GM18502 (cell line): ENCODE measurements around the gene PSAP.
A peak's percentile ranks its signal among the peaks of the same experiment; 100 is the strongest.

ENCODE experiments used
- ATAC-seq: cut with Tn5 transposase; IDR thresholded peaks from one replicate; pipeline ENCODE4 v1.9.1; 2021; ENCODE audit warnings: mild to moderate bottlenecking; ENCODE audit not compliant: unreplicated experiment, poor library complexity

Gene PSAP

GRCh38 chr10:71795248-71795647, 55.8 kb downstream of the PSAP start:
- ATAC-seq = no peak

DNA sequence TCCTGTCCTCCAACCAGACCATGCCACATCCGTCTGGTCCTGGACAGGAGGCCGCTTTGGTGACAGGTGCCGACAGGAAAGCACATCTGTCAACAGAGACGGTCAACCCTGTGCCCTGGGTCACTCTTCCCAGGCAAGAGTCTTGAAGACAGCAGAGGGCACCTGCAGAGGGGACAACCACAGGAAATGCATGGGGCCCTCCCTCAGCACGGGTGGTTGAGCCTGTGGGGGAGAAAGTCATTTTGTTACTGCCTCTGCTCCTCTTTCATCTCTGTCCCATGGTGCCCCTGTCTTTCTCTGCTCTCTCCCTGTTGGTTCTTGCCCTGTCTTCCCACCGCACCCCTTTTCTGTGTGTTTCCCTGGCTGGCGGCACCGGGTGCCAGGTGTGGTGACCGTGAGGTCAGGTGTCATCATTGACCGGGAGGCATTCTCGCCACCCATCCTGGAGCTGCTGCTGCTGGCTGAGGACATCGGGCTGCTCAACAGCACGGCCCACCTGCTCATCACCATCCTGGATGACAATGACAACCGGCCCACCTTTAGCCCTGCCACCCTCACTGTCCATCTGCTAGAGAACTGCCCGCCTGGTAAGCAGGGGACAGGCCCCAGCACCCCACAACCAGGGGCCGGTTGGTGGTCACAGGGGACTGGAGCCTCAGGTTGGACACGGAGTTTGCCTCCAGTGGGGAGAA, 60.2 kb downstream of the PSAP start:
- ATAC-seq = no peak

- ATAC-seq = no peak
Observed at GRCh38 chr10:71789871-71790270, 61.2 kb downstream of the PSAP start.

DNA sequence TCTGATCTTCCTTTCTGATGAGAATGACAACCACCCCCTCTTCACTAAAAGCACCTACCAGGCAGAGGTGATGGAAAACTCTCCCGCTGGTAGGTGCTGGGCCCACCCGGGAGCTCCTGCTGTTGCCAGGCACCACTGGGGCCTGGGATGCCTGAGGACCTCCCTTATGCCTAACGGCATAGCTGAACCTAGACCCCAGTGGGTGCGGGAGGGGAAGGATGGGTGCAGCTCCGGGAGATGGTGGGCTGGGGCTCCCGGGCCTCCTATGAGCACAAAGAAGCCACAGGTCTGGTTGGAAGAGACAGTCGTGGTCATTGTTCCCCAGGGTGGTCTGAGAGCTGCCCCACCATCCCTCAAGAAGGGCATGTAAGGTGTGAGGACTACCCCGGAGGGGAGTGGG, 62.1 kb downstream of the PSAP start:
- ATAC-seq = no peak

DNA sequence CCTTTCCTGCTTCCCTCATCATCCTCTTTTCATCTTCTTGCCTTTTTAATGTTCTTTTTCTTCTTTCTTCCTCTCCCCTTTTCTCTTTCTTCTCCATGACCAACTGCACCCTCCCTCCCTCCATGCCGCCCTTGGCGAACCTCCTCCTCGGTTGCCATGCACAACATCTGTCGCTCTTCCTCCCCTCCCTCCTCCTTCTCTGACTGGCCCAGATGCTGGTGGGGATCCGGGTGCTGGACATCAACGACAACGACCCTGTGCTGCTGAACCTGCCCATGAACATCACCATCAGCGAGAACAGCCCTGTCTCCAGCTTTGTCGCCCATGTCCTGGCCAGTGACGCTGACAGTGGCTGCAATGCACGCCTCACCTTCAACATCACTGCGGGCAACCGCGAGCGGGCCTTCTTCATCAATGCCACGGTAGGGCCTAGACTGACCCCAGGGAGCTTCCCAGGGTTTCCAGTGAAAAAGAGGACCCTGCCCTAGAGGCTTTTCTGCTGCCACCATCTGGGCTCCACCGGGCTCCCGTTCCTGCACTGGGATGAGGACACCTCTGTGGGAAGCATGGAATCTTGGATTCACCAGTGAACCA, 66.3 kb downstream of the PSAP start:
- no peak for ATAC-seq

GRCh38 chr10:71783917-71784678, 67.0 kb downstream of the PSAP start:
- no peak for ATAC-seq

GRCh38 chr10:71782917-71783490, 68.0 kb downstream of the PSAP start:
- no peak for ATAC-seq

- ATAC-seq = no peak
Observed at GRCh38 chr10:71782221-71782916, 68.7 kb downstream of the PSAP start.

GRCh38 chr10:71780719-71781118, 70.3 kb downstream of the PSAP start:
- no peak for ATAC-seq

DNA sequence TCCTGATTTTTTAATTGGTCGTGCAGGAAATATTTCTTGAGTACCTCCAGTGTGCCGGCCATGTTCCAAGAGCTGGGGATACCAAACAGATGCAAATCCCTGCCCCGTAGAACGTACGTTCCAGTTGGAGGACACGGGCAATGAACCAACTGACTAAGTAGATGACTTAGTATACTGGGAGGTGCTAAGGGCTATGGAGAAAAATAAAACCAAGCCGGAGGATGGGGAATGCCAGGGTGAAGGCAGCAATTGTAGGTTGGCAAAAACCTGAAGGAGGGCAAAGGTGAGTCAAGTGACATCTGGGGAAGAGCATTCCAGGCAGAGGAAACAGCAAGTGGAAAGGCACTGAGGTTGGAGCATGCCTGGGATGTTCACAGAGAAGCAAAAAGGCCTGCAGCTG, 70.9 kb downstream of the PSAP start:
- no peak for ATAC-seq

- ATAC-seq = no peak
Observed at GRCh38 chr10:71779641-71780040, 71.4 kb downstream of the PSAP start.

- no peak for ATAC-seq
Observed at GRCh38 chr10:71778071-71778825, 72.8 kb downstream of the PSAP start.

DNA sequence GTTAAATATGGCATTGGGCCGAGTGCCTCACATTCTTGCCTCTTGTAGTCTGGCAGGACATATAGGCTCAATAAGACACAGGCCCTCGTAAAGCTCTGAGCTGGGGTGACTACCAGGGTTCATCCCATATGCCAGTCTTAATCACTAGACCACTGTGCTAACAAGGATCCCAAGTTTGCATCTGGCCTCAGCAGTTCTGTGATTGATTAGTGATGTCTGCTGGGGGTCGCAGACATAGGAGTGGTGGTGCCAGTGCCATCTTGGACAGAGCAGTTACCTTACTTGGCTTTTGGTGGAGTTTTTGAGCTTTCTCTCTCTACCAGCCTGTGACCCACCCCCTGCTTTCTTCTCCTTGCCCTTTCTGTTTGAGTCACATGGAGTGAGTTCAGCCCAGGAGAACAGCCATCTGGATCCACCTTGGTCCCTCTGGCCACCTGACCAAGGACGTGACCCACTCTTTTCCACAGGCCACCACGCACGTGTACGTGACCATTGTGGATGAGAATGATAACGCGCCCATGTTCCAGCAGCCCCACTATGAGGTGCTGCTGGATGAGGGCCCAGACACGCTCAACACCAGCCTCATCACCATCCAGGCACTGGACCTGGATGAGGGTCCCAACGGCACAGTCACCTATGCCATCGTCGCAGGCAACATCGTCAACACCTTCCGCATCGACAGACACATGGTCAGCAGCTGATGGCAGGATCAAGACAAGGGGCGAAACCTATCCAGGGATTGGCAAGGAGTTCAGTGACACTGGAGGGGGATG, 73.7 kb downstream of the PSAP start:
- no peak for ATAC-seq

DNA sequence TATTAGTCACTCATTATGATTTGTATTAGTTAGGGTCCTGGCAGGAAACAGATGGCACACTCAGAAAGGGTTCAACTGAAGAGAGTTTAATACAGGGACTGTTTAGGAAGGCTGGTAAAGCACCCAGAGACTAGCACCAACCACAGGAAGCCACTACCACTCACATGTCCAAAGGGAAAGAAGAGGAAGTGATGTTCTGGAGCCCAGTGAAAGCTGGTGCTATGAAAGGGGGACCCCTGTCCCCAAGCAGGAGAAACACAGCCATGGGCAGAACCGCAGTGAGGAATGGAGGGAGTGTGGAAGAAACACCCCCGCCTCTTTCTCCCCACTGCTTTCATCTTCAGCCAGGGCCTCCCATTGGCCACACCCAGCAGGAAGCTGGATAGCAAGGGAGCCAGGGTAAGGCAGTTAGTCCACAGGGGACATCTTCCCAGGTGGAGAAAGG, 74.5 kb downstream of the PSAP start:
- no peak for ATAC-seq

GRCh38 chr10:71774916-71775702, 75.9 kb downstream of the PSAP start:
- ATAC-seq = no peak

DNA sequence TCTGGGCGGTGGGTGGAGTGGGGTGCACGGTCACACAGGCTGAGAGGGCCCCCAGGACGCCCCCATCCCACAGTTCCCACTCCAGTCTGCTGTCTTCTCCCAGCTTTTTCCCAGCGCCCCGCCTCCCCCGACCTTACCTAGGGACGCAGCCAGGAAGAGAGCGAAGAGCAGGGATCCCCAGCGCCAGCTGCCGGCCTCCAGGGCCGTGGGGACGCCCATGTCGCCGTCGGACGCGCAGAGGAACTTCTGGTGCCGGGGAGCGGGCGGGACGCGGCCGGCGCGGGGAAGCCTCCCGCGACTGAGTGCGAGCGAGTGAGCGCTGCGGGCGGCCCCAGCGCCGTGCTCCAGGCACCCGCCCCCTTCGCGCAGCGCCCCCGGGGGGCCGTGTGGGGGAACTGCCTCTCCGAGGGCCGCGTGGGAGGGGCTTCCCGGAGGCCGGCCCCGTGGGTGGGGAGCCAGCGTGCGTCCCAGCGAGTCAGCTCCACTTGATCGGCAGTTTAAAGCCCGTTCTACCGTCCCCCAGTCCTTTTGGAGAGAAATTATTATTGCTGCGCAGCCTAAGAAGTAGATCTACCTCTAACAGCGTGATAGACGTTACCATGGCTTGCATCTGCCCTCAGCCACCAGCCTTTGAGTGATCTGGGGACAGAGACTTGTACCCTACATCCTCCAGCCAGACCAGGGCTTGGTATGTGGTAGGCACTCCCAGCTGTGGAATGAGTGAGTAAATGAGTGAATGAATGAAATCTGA, 77.7 kb downstream of the PSAP start, which contains the start of gene VSIR:
Gene VSIR (minus strand): TSS at position 300 of the 751 bp plus-strand sequence. CDS start 81 bp downstream, at position 219.
- ATAC-seq = peak; percentile 56

DNA sequence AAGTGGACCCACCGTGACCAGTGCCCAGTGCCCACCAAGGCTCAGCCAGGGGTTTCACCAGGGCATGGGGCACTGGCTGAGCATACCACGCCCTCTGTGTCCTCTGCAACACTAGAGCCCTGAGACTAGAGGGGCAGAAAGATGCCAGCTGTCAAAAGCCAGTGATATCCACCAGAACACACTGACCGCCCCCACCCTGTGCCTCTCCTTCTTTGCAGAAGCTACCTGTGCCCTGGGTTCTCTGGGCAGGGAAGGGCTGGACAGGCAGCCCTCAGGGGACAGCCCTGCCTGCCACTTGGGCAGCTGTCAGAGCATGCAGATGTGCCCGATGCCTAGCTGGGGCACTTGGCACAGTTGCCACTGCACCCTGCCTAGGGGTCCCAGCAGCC, 78.2 kb downstream of the PSAP start:
- ATAC-seq = no peak
